Stomach (tissue), 8 donors: Measurements from ENCODE around the gene ZNG1E. TPM values are rescaled to one million over a fixed set of nuclear protein-coding genes. Genes with fewer than 3 reads are reported as not detected.

Source experiments
- polyA plus RNA-seq, 3 donors: library from polyadenylated mRNA; stranded (reverse); fragments of 200-250 nt; gene quantifications; one replicate each; pipeline ENCODE4 v1.2.3, GENCODE V29; 2013
- total RNA-seq, 5 donors: library from RNA; depleted of rRNA; stranded (reverse); fragments of >200 nt; gene quantifications; one replicate each; pipeline versions ENCODE4 v1.1.0 to v1.2.3, GENCODE V29; 2014 to 2016
- donor health status: healthy with polysubstance abuse.
- donor health status: Bipolar disorder and iron deficiency.
- donor health status: healthy.

The ZNG1E gene
- total and polyA plus RNA-seq, 8 donors, result 15.6 to 105 (median 47.3) TPM

Other genes with a start within 250 kb of the ZNG1E start
- not detected for gene FOXD4L4, start 61.2 kb downstream of the ZNG1E start, total RNA-seq
- gene FOXD4L4, start 61.2 kb downstream of the ZNG1E start, polyA plus RNA-seq, result under 1 TPM in 1 of 3 donors, not detected in 2; 0.05 TPM